GM19395 (cell line): ENCODE results near the gene RAD54L.
A peak's percentile ranks its signal among the peaks of the same experiment; 100 is the strongest.

Source experiments
- ATAC-seq: cut with Tn5 transposase; IDR thresholded peaks from one replicate; pipeline ENCODE4 v1.9.1; 2021; ENCODE audit warnings: mild to moderate bottlenecking, moderate library complexity; ENCODE audit not compliant: unreplicated experiment

The RAD54L gene

DNA sequence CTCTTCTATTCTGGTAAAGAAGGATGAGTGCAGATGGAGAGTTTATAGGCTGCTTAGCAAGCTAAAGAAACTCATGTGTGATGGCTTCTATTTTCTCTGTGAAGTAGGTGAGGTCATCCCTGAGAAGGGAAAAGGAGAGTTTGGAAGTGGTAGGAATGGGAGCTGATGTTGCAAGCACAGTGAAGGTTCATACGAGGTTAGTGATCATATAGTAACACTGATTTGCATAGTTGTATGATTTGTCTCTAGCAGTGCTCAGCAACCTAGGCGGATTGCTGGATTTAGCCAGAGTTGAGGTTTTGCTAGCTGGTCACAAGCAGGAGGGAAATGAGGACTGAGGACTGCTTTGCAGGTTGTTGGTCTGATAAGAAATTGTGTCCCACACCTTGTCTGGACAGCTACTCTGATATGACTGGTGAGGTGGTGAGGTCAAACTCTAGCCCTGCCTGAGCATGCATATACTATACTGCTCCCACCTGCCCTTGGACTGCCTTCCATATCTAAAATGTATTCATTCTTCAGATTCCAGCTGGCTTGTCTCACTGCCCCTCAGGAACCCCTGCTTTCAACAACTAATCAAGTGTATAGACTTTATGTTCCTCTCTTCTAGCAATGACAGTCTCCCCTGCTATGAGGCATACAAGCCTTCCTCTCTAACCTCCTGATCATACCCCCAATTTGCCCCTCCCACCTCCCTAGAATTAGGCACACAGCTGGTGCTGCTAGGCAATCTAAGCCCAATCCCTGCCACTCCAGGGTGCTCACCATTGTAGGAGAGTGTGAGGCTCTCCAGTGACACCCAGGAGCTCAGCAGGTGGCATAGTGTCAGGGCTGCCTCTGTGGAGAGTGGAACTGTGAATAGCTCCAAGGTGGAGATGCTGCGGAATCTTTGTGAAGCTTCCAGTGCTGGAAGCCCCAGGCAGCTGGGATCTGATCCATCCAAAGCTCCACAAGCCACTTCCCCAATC lies 37.3 kb downstream of the RAD54L start:
- ATAC-seq: no peak

DNA sequence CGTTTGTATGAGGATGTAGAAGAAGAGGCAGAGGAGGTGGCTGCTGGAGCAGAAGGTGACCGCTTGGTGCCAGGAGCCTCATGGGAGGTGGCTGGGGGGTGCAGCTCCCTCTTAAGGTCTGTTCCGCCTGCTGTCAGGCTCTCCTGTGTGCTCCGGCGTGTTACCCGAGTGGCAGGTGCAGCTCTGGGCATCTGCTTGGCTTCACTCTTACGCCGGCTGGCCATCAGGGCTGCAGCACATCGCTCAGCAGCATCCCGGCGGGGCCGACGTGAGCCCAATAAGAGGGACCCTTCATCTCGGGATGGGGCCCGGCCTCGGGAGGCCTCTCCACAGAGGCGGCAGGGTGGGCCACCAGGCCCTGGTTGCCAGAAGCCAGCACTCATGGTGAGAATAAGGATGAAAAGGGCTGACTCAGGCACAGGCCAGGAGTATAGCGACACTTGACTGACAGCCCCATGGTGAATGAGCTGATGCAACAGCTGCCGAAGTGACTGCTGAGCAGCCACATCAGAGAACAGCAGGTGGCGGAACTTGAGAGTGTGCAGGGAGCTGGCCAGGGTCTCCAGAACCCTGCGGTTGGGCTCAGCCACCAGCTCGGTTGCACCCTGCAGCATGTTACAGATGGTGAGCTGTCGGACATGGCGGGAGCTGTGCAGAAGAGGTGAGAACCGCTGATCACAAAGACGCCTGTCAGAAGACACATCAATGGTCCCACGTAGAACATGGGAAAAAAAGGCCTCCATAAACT lies 38.3 kb downstream of the RAD54L start:
- ATAC-seq: no peak

DNA sequence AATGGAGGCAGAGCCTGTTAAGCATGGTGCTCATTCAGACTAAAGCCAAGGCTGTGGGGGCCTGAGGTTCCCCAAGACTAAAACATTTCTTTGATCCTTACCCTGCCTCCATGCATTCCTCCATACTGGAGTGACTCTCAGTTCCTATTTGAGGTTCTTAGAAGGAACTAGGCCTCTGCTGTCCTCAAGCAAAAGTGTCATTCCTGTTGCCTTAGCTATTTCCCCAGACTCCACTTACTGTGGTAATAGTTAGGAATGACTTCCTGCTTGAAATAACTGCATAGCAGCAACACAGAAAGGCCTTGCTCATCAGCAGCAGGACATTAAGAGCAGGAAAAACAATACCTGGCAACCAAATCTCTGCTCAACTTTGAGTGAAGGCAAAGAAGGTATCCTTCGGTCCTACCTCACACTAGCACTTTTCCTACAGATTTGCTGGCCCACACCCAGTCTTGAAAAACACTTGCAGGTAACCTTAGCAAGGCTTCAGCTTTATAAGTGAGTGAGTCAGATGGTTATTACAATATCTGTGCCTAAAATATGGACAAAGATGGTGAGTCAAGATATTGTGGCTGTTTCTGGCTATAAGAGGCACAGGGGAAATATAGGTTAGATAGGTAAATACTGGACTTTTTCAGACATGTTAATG lies 41.0 kb downstream of the RAD54L start:
- no peak for ATAC-seq

DNA sequence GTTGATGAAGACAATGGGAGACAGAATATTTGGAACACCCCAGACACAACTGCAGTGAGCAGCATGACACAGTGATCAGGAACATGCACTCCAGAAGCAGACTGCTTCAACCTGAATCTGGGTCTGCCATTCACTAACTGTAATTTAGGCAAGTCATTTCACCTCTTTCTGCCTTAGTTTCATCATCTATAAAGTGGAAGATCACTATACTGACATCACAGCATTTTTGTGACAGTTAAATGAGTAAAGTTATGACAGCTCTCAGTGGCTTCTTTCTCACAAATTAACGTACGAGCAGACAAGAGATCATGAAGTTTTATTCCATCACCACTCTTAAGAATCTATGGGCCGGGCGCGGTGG lies 41.6 kb downstream of the RAD54L start:
- ATAC-seq: no peak

DNA sequence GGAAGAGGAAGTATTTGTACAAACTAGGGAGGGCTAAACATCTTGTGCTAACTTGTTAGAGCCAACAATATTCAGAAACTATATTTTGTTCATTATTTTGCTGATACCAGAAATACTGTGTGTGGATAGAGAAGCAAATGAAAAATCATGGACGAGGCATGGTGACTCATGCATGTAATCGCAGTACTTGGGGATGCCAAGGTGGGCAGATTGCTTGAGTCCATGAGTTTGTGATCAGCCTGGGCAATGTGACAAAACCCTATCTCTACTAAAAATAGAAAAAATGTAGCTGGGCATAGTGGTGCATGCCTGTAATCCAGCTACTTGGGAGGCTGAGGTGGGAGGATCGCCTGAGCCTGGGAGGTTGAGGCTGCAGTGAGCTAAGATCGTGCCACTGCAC lies 42.4 kb downstream of the RAD54L start:
- ATAC-seq: no peak

DNA sequence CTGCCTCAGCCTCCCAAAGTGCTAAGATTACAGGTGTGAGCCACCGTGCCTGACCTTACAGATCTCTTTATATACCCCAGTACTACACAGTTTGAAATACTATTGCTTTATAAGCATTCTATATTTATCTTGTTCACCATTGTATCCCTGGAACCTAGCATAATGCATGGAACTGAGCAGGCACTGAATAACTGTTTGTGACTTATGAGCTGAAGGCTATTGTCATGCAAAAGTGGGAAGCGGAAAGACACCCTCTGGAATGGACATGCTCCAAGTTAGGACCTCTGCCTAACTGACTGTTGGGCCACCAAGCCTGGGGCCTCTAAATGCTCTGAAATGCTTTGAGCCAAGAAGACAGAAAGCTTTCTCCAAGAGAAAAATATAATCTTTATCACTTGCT lies 47.7 kb downstream of the RAD54L start:
- no peak for ATAC-seq

DNA sequence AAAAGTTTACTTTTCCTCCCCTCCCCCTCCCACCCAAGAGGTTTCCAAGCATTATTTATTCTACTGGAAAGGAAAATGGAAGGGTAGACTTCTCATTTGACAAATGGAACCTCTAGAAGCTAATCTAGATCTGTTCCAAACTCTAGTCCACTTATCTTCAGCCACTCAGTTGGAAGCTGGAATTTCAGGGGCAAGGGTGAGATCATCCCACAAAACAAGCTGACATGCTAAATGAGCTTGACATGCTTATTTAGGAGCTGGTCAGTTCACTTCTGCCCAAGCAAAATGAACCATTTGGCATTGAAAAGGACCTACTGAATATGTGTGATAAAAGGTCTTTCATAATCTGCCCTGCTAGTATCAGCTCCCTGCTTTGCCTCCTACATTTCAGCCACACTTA lies 50.8 kb downstream of the RAD54L start:
- no peak for ATAC-seq

DNA sequence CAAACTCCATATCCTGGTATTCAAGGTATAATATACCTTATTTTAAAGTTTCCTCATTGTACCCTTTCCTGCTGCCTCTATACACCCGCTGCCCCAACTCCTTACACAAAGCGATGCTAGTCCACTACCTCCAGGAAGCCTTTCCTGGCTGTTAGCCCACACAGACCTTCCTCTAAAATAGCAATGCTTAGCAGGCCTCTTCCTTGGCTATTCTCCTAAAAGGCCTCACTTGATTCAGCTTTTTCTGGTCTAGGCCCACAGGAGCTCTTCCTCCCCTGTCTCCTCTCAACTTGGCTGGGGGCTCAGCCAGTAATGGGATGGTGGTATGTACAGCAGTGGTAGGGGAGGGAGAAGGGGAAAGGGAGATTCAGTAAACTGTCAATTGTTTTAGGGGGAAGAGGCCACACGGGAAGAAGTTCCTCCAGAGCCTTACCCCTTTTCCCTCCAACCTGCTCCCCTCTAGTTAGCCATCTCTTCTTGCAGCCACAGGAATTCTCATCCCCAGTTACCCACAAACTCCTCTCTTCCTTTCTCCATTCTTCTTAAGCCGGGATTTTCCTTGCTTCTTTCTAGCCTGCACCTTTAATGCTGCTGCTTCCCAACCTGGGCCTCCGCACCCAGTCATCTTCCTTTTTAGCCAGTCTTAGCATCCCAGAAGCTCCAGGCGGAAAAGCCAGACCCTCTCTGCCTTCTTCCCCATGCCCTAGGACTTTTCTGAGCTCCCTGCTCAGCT lies 53.3 kb downstream of the RAD54L start:
- ATAC-seq: no peak

DNA sequence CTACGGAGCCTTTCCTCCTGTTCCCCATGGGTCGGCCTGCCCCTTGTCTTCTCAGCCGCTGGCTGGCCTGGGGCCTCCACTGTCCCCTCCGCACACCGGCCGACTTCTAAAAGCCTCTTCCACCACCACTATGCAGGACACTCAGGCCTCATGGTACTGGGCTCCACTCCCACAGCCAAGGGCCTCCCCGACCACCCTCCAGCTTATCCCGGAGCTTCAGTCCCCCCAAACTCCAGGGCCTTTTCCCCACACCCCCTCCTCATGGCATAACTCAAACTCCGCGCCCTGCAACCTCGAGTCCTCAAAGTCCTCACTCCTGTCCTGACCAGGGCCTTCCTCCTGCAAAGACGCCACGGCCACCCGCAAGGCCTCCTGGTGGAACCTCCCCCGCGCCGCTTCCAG lies 53.8 kb downstream of the RAD54L start:
- ATAC-seq: no peak

DNA sequence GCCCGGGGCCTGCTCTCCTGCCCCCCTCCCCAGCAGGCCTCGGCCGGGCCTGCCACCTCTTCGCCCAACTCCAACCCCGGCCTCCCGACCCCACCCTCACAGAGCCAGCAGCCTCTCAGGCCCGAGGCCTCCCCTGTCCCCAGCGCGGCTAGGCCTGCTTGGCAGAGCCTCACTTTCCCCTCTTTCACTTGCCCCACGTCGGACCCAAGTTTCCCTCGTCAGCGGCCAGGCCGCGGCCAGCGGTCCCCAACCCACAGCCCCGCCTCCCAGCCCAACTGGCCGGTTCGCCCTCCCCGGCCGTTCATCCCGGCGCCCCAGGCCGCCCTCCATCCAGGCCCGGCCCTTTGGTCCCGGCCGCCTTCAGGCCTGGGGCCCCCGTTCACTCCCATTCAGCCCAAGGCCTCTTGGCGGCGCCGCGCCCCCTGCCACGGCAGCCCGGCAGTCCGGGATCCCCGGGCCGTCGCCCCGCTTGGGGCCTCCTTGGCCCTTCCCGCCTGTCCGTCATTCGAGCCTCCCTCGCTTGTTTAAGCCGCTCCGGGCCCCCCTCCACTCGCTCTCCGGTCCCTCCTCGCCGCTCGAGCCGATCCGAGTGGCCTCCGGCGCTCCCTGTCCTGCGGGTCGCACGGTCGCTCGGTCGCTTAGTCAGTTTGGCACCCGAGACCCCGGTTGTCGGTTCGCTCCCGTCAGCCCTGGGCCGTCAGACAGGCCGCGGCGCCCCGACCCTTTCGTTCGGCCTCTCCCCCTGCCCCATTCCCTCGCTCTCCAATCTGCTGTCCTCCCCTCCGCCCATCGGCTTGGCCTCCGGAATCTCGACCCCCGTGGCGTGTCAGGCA lies 54.5 kb downstream of the RAD54L start:
- ATAC-seq: peak; percentile 37

DNA sequence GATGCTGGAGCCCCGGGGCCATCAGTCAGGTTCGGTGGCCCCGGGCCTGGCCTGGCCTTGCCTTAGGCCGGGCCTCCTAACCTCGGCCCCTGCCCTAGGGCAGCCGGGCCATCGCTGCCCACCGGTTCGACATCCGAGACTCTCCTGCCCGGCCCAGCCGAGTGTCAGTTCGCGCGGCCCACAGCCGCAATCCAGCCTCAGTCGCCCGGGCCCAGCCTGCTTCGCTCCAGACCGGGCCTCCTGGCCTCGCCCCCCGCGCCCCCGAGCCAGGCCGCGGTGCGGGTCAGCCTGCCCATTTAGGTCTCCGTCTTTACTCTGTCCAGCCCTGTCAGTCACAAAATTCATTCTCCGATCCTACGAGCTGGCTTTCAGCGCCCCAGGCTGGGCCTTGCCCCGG lies 55.1 kb downstream of the RAD54L start:
- ATAC-seq: peak; percentile 7

DNA sequence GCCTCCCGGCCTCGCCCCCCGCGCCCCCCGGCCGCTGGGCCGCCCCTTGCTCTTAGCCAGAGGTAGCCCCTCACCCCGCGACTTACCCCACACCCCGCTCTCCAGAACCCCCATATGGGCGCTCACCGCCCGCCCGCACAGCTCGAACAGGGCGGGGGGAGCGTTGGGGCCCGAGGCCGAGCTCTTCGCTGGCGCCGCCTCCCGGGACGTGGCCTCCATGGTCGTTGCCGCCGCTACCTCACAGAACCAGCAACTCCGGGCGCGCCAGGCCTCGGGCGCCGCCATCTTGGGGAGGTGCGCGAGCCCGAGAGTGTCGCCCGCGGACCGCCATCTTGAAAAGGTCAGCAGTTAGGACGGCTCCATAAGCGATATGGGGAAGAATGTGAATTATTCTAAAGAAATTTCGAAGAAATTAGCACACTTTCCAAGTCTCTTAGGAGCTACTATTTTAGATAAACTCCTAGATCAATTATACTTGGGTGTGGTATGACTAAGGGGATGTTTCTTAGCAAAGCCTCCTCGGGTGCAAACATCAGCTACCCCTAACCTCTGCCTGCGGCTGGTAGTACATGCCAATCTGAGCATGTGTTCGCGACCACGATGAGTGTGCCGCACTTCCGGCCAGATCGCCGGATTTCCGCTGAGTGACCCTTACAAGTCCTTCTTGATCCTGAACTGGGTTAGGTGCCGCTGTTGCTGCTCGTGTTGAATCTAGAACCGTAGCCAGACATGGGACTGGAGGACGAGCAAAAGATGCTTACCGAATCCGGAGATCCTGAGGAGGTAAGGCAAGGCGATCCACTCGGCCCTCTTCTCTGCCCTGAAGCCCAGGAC lies 55.7 kb downstream of the RAD54L start, which contains the start of the genes LRRC41 and UQCRH:
TSS of gene LRRC41 (minus strand) at position 579 of the 834 bp plus-strand sequence. CDS start at position 285, 294 bp downstream.
TSS of gene UQCRH (plus strand) at position 661 of the 834 bp plus-strand sequence. CDS start at position 730, 69 bp downstream.
- ATAC-seq: peak; percentile 85

DNA sequence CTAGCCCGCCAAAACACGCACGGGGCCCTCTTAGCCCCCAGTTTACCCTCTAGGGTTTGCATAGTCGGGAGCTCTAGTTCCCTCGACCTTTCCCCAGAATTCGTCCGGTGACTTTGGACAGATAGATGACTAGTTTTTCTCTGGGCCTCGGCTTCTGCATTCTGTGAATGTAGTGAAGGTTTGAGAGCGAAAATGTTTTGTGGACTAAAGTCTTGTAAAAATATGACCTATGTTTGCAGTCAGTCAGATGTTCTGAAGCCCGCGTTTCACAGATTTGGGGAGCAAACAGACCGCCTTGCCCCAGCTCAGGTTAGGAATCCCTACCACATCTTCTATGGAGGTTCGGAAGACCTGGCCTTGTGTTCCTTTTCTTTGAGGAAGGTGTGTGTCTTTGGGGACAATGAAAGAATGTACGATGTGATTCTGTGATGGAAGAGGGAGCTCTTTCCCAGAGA lies 56.3 kb downstream of the RAD54L start:
- ATAC-seq: no peak

DNA sequence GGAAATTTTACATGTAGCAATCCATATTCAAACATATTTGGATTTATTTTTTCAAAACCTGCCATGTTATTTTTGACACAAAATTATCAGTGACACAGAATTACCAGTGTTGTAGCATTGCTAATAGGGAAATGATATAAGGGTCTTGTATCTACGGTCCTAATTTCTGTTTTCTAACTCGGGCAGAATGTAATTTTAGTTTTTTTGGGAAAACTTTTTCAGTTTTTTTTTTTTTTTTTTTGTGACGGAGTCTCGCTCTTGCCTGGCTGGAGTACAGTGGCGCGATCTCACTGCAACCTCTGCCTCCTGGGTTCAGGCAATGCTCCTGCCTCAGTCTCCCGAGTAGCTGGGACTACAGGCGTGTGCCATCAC lies 58.6 kb downstream of the RAD54L start:
- no peak for ATAC-seq

DNA sequence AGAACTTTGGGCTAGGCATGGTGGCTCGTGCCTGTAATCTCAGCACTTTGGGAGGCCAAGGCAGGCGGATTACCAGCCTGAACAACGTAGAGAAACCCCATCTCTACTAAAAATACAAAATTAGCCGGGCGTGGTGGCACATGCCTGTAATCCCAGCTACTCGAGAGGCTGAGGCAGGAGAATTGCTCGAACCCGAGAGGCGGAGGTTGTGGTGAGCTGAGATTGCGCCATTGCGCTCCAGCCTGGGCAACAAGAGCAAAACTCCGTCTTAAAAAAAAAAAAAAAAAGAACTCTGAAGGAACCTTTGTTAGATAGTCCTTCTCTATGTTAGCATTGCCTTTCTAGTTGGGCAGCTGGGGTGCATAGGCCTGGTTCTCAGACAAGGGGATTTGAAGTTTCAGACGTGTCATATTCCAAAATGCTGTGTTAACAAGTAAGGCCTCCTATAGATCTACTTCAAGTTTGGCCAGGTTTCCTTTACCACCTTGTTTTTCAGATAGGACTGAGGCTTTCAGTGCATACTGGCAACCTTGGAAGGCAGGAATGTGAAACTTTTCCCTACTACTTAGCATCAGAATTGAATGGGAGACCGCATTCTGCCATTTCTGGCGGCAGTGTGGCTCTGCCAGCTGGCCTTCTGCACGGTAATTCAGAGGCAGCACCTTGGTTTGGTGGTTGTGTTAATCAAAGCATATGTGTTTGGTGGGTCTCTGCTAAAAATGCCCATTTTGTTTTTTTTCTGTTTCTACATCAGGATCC lies 62.0 kb downstream of the RAD54L start:
- ATAC-seq: no peak

DNA sequence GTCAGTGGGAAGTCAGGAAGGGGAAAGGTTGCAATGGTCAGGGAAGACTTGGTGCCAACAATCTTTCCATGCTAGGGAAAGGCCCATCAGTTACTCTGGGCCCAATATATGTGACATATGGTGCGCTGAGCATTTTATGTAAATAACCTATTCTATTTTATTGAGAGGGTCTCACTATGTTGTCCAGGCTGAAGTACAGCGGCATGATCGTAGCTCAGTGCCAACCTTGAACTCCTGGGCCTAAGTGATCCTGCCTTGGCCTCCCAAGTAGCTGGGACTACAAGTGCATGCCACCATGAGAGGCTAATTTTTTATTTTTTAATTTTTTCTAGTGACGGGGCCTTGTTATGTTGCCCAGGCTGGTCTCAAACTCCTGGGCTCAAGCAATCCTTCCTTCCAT lies 62.8 kb downstream of the RAD54L start:
- ATAC-seq: no peak

DNA sequence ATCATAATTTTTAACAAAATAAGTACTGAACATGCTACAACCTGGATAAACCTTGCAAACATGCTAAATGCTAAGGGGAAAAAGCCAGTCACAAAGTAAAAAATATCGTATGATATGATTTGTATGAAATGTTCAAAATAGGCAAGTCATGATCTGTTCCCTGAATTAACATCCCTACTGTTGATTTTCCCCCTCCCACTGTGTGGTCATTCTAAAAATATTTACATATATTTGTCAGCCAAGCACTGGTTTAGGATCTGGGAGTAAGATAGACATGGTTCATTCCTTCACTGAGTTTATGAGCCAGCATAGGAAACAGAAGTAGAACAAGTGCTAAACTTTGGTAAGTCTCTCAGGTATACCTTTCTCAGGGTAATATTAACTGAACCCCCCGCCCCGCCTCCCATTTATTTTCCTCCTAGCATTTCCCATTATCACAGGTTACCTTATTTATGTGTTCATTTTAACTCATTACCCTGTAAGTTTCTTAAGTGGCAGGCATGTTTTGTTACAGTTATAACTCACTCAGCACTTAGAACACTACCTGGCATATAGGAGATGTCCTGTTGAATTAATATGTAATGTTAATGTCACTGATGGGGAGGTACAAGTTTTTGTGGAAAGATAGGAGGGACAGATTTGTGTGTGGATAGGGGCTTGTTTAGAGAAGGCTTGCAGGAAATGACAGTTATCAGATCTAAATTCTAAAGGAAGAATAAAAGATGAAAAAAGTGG lies 68.3 kb downstream of the RAD54L start:
- no peak for ATAC-seq
